Urothelium cell line (cell line): ENCODE data around the gene NPPC.

Experiments
- DNase-seq: peaks from one replicate; pipeline ENCODE4 v3.0.0; 2011; ENCODE audit warnings: low spot score, mixed read lengths
- FAIRE-seq: peaks from 2 replicates; lab custom pipeline; 2011; peaks lifted over from hg19 to GRCh38; lab: Jason Lieb, UNC

The NPPC gene

GRCh38 chr2:231935815-231936214 is 9.6 kb upstream of the NPPC start:
- FAIRE-seq (no peak), DNase-seq (no peak)

DNA sequence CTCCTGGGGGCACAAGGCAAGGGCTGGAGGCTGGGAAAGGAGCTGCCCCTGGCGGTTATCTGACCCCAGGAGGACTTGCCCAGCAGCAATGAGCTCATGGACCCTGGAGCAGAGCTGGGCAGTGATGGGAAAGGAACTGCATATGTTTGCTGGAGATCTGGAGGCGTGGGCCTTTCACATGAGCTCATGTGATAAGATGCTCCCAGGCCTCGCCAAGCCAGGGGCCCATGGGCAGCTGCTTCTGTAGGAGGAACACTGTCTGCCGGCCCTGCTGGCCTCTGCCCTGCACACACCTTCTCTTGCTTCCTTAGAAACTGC is 9.0 kb upstream of the NPPC start:
- DNase-seq (no peak), FAIRE-seq (no peak)

GRCh38 chr2:231934441-231935206 is 8.4 kb upstream of the NPPC start:
- FAIRE-seq, result no peak

DNA sequence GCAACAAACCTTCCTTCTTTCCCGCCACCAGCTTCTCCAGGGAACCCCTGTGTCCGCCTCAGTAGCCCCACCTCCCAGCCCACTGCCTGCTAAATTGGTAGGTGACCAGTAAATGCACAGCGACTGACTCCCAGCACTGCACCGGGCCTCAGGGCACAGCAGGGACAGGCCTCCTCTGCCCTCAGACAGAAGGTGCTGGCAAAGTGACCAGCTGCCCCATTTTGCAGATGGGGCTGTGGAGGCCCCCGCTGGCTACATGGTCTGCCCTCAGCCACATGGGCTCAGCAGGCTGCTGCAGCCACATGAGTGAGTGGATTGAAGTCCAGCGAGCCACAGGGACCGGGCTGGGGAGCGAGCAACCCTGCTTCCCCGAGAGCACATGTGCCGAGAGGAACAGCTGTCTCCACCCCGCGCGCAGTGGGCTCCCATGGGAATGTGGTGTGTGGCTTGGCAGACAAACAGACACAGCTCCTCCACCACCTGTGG is 7.8 kb upstream of the NPPC start:
- no peak for DNase-seq
- FAIRE-seq, result no peak

More at GRCh38 chr2:231934441-231935206, 8.4 kb upstream of the NPPC start:
- DNase-seq, result no peak

- FAIRE-seq (no peak), DNase-seq (no peak)
Observed at GRCh38 chr2:231932985-231933915, 7.1 kb upstream of the NPPC start.

DNA sequence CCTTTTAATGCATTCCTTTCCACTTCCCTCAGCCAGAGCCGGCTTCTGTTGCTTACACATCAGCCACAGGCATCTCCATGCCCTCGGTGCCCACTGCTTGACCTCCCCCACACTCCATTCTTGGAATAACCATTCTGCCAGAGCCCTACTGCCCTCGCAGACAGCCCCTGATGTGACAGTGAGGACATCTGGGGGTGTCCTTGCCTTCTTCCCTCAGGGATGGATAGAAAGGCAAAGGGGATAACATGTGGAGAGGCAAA is 6.4 kb upstream of the NPPC start:
- DNase-seq, result no peak
- no peak for FAIRE-seq

DNA sequence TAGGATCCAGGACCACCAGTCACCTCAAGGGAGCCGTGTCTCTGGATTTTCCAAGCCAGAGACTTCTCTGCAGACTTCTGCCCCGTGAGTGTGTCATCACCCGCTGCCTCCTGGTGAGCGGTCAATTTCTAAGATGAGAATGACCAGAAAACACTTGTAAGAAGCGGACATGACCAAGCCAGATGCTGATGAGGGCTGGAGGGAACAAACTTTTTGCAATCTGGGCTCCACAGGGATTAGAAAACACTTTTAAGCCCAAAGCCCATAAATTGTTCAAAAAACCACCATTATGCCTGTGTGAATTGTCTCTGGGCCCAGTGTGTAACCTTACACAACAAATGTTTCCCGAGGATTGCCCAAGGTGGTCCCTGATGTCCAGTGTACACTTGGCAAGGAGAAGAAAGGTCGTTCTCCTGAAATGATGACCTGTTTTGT is 5.3 kb upstream of the NPPC start:
- no peak for FAIRE-seq

DNA sequence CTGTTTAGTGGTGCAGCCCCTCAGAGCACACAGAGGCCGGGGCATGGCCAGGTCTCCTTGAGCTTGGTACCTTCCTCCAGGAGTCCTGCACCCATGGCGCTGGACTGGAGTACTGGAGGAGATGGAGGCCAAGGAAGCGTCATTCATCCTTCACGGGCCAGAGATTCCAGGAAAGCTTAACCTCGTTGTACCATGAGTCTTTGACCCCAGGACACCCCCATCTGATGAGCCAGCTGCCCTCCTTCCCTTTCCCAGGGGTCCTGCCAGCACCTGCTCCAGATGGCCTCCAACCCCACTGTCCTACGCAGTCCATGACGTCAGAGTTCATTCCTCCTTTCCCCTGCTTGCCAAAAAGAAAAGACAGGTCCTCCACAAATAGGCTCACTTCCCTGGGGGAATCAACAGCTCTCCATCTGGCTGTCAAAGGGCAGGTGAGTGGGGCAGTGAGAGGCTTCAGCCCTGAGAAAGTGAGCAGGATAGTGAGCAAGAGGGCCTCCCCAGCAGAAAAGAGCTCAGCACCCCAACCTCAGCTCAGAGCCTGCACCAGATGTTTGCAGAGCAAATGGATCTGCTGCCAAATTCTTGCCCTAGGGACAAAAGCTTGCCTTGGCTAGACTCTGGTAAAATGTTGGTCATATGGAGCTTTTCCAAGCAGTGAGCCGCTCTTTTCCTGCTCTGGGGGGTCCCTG is 4.5 kb upstream of the NPPC start:
- FAIRE-seq (no peak), DNase-seq (no peak)

More for the DNA sequence above, 5.3 kb upstream of the NPPC start:
- DNase-seq, result no peak

- FAIRE-seq (no peak), DNase-seq (no peak)
Observed at GRCh38 chr2:231929961-231930592, 3.9 kb upstream of the NPPC start.

GRCh38 chr2:231928901-231929725 is 2.9 kb upstream of the NPPC start:
- no peak for DNase-seq
- FAIRE-seq, result no peak

GRCh38 chr2:231928481-231928880 is 2.3 kb upstream of the NPPC start:
- DNase-seq (no peak), FAIRE-seq (no peak)

DNA sequence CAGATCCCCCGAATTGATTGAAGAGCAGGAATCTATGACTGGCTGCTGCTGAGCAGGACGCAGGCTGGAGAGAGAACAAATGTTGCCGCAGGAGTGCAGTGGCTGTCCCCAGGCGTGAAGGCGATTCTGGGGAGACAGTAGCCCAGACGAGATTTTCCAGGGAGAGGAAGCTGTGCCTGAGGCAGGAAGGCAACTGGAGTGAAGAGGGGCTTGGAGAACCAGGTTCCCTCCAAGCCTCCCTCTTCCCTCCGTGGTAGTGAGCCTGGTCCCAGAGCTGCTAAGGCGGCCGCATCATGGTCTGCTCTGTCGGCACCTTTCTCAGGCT is 1.3 kb upstream of the NPPC start:
- no peak for DNase-seq
- no peak for FAIRE-seq

- FAIRE-seq (no peak), DNase-seq (no peak)
Observed at GRCh38 chr2:231926761-231927565, 767 bp upstream of the NPPC start.

GRCh38 chr2:231925303-231926179 is 655 bp downstream of the NPPC start:
- no peak for FAIRE-seq
- peak; percentile 88 for DNase-seq

- FAIRE-seq, result peak; percentile 17
- DNase-seq, result peak; percentile 32
Observed at GRCh38 chr2:231924889-231925275, 1.3 kb downstream of the NPPC start.

GRCh38 chr2:231923951-231924888 is 2.0 kb downstream of the NPPC start:
- no peak for FAIRE-seq
- no peak for DNase-seq

DNA sequence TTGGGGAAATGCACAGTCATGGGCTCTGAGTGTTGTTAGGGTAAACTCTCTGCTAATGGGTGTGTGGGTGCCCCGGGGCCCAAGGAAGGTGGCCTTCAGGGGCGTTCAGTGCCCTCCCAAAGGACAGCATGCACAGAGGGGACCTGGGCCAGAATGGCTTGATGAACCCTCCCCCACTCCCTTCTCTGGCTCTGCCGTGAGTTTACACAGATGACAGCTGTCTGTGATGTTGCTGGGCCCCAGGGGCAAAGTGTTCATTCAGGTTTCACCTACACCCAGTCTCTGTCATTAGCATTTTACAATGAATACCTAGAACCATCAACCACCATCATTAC is 3.2 kb downstream of the NPPC start:
- FAIRE-seq, result no peak
- no peak for DNase-seq
